Psoas muscle (tissue), 8 donors: Measurements from ENCODE around the gene PODN. TPM values are rescaled to one million over a fixed set of nuclear protein-coding genes. Genes with fewer than 3 reads are reported as not detected.

Experiments used
- ATAC-seq, 4 donors: fragments of 200-7000 bp; cut with Tn5 transposase; one replicate each; pipeline ENCODE4 v1.9.1; 2020; ENCODE audit warnings: moderate library complexity in 3 of 4, mild to moderate bottlenecking in 2 of 4
- DNase-seq, 2 donors: peaks; one replicate each; pipeline ENCODE4 v3.0.0-alpha.2; 2020
- H3K27ac ChIP-seq: fragments of 200-600 bp; one replicate; pipeline ENCODE4 v1.8.0; 2022
- H3K27me3 ChIP-seq, 3 donors: fragments of 200-600 bp in 1 of 3; one replicate each; pipeline versions ENCODE4 v1.6.1 to v1.8.0; 2013 to 2022; ENCODE audit warnings: low read length in 2 of 3, mild to moderate bottlenecking in 2 of 3, moderate library complexity in 1 of 3; ENCODE audit not compliant: insufficient read depth in 3 of 3
- H3K36me3 ChIP-seq, 2 donors: fragments of 200-600 bp in 1 of 2; one replicate each; pipeline versions ENCODE4 v1.6.1 to v1.8.0; 2013 to 2022; ENCODE audit warnings: low read depth in 1 of 2, mild to moderate bottlenecking in 1 of 2, moderate library complexity in 1 of 2; ENCODE audit not compliant: insufficient read depth in 1 of 2
- H3K4me1 ChIP-seq: fragments of 200-600 bp; one replicate; pipeline ENCODE4 v1.8.0; 2022
- H3K4me3 ChIP-seq: fragments of 200-600 bp; one replicate; pipeline ENCODE4 v1.8.0; 2022; ENCODE audit warnings: mild to moderate bottlenecking
- H3K9me3 ChIP-seq: fragments of 200-600 bp; one replicate; pipeline ENCODE4 v1.8.0; 2022
- CTCF ChIP-seq: fragments of 200-600 bp; IDR thresholded peaks from one replicate; pipeline ENCODE4 v1.8.0; 2022; ENCODE audit warnings: antibody characterized with exemption
- WGBS, 3 donors: extraction: QIAGEN DNeasy Blood & Tissue Kit; methylation state at CpG; one replicate each; pipeline versions ENCODE4 v1.1.6 to v1.1.7; 2013; 5-methylcytosine and 5-hydroxymethylcytosine counted together
- intact Hi-C, 2 donors: fragments of 100-400 bp; cut with DNase I; formaldehyde crosslinking; loops; one replicate each; pipeline versions ENCODE4 v1.11.0 to v1.14.2; 2022
- polyA plus RNA-seq, 3 donors: library from polyadenylated mRNA; stranded (reverse); fragments of 200-250 nt; gene quantifications; one replicate each; pipeline ENCODE4 v1.2.3, GENCODE V29; 2013
- total RNA-seq, 4 donors: library from RNA; stranded (reverse); fragmentation: NEBNext Ultra II Directional in 2 of 4; extraction: Animal tissue kit (Norgen Biotek cat#: 25700) in 2 of 4; gene quantifications; one replicate each; pipeline versions ENCODE4 v1.2.1 to v1.2.4, GENCODE V29; 2021 to 2023
- donor health status: healthy with polysubstance abuse.
- donor health status: DM: no; HTN: no; CAD: no; lungs with moderate emphysema.
- donor health status: Bipolar disorder and iron deficiency.
- donor health status: healthy.
- donor health status: DM: yes; HTN: yes; CAD: no.
- donor health status: DM: no; HTN: no; CAD: no.
- donor health status: DM: no; HTN: no; CAD: no.
- donor health status: DM: yes; HTN: yes; CAD: no.

The PODN gene
- total and polyA plus RNA-seq, 7 donors, result 3.0 to 27.1 (median 7.2) TPM

- 82 to 85% (median 83%) methylated on average over 17 of the region's 17 CpGs for WGBS, 3 donors
- Histone ChIP-seq H3K36me3 (no peaks in the 10 kb centered on the region), H3K27ac (no peak overlapping the region), H3K4me3 (no peak overlapping the region), H3K27me3 (no peaks in the 10 kb centered on the region), H3K4me1 (no peaks in the 10 kb centered on the region), H3K9me3 (no peaks in the 10 kb centered on the region)
- no peak for TF ChIP-seq CTCF
- intact Hi-C loops, result no loop called here
- DNase-seq (peak in 1 of 2 donors; percentile 46), ATAC-seq (no peak)
These were observed 9.3 kb downstream of the PODN start for GRCh38 chr1:53071167-53071865.

- no peaks in the 10 kb centered on the region for H3K36me3 ChIP-seq
- H3K27ac ChIP-seq, result no peak overlapping the region
- DNase-seq (no peak), ATAC-seq (no peak)
- H3K4me1 ChIP-seq, result no peaks in the 10 kb centered on the region
- no peak overlapping the region for H3K4me3 ChIP-seq
- intact Hi-C loops, result no loop called here
- WGBS, 3 donors, result 96 to 100% (median 96%) methylated on average over 1 of the region's 1 CpG
- no peaks in the 10 kb centered on the region for H3K9me3 ChIP-seq
- no peak for TF ChIP-seq CTCF
- H3K27me3 ChIP-seq, result no peaks in the 10 kb centered on the region
These were observed 9.9 kb downstream of the PODN start for GRCh38 chr1:53071915-53072314.

DNA sequence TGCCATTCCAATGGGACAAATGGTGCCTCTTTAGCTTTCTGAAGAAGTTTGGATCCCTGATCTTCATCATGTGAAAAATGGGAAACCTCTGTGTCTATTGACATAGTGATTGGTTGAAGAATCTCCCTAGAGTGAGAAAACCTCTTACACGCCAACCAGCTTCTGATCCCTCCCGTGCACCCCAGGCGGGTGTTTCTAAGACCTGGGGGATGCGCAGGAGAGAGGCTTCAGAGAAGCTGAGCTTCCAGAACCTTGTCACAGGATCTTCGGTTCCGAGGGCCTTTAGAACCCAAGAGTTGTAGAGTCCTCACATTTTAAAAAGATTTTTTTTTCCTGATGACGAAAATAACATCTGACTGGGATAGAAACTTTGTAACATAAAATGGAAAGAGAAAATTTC lies 11.3 kb downstream of the PODN start:
- no peaks in the 10 kb centered on the region for H3K27me3 ChIP-seq

DNA sequence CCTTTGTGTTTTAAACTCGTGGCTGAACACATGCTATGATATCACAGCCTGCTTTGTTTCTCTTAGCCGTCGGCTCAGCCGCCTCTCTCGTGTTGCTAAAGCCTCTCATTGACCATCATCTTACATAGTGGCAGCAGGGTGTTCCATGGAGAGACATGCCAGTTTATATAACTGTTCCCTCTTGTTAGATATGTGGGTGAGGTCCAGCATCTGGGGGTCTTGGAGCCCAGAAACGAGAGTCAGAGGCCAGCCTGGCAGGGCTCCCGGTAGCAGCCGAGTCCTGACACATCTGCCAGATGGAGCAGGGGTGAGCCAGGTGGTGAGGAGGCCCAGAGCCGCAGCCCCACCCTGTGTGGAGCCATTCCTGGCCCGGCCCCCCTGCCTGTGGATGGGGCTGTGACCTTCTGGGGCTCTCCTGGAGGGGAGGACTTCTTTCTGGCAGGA lies 11.9 kb downstream of the PODN start:
- Histone ChIP-seq H3K36me3 (no peaks in the 10 kb centered on the region), H3K27me3 (no peaks in the 10 kb centered on the region), H3K9me3 (no peaks in the 10 kb centered on the region), H3K4me3 (no peak overlapping the region), H3K4me1 (no peaks in the 10 kb centered on the region), H3K27ac (no peak overlapping the region)
- no peak for TF ChIP-seq CTCF
- WGBS, 3 donors, result 26 to 42% (median 29%) methylated on average over 9 to 10 of the region's 10 CpGs
- DNase-seq, result peak; percentile 59 to 76
- intact Hi-C loops, result no loop called here
- peak in 3 of 4 donors; percentile 30 to 54 (median 35) for ATAC-seq

More for the DNA sequence above, 11.3 kb downstream of the PODN start:
- Histone ChIP-seq H3K4me1 (no peaks in the 10 kb centered on the region), H3K4me3 (no peak overlapping the region), H3K9me3 (no peaks in the 10 kb centered on the region), H3K36me3 (no peaks in the 10 kb centered on the region), H3K27ac (no peak overlapping the region)
- ATAC-seq (no peak), DNase-seq (no peak)
- no peak for TF ChIP-seq CTCF
- 91 to 94% (median 93%) methylated on average over 7 of the region's 7 CpGs for WGBS, 3 donors
- intact Hi-C loops, result no loop called here
